ENCODE results near the gene LONRF2. TPM values are rescaled to one million over a fixed set of nuclear protein-coding genes. Genes with fewer than 3 reads are reported as not detected.
A peak's percentile ranks its signal among the peaks of the same experiment; 100 is the strongest.

The LONRF2 gene
- total RNA-seq, 1 experiment from 2014 or later = 2.7 TPM

DNA sequence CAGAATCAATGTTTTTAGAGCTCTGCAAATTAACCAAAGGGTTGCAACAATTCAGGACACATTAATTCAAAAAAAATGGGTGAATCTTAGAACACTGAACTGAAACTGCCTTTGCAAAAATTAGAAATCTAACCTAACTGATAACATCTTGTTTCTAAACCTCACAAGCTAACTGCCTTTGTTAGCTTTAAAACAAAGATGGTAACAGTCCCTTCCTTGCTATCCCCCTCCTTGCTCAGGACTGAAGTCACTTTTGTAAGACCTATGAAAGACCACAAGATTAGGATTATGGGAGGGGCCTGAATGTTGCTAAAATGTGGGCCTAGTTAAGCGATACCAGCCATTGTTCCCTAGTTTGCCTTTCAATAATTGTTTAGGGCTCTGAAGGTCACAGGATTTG, 44.9 kb upstream of the LONRF2 start:
- Histone ChIP-seq H3K18ac (ENCODE audit: insufficient read length, low read depth, low read length) (no peak overlapping the region), H2BK120ac (ENCODE audit: low read depth, low read length, poor library complexity, severe bottlenecking) (no peak overlapping the region), H3K14ac (ENCODE audit: insufficient read depth, low read length) (no peak overlapping the region), H3K4me2 (ENCODE audit: insufficient read depth, insufficient read length, low read length) (no peak overlapping the region), H3T11ph (ENCODE audit: low read length) (no peak overlapping the region), H3K9me3 (ENCODE audit: control insufficient read depth, low read depth, low read length) (no peaks in the 10 kb centered on the region), H4K91ac (ENCODE audit: insufficient read length, low read depth, low read length) (no peak overlapping the region), H3K9ac (ENCODE audit: extremely low read depth, insufficient read length, low read length) (no peak overlapping the region), H3K23me2 (ENCODE audit: insufficient read length, low read depth, low read length, poor library complexity, severe bottlenecking) (no peaks in the 10 kb centered on the region), H4K8ac (replicated peaks; ENCODE audit: insufficient read length, low read depth, low read length) (no peak overlapping the region), H3K56ac (ENCODE audit: insufficient read length, low read depth, low read length) (no peak overlapping the region), H2AFZ (ENCODE audit: low read length) (no peak overlapping the region), H2AK5ac (ENCODE audit: insufficient read length, low read length) (no peak overlapping the region), H2BK15ac (ENCODE audit: low read depth, low read length) (no peak overlapping the region), H3K23ac (ENCODE audit: insufficient read length, low read depth, low read length) (no peak overlapping the region), H3K27ac (ENCODE audit: insufficient read length, low read depth, low read length) (no peak overlapping the region), H3K79me1 (ENCODE audit: insufficient read depth, low read depth, low read length, poor library complexity, severe bottlenecking) (no peaks in the 10 kb centered on the region), H3K4me1 (ENCODE audit: insufficient read depth, low read length) (no peaks in the 10 kb centered on the region; the same call in 1 of the 2 replicates), H4K5ac (ENCODE audit: insufficient read length, low read depth, low read length) (no peak overlapping the region), H4K20me1 (ENCODE audit: control insufficient read depth, insufficient read depth, insufficient read length) (no peaks in the 10 kb centered on the region), H3K79me2 (ENCODE audit: insufficient read depth, low read length) (no peaks in the 10 kb centered on the region), H2BK20ac (ENCODE audit: low read depth, low read length, poor library complexity, severe bottlenecking) (no peak overlapping the region), H2BK12ac (ENCODE audit: insufficient read length, low read depth, low read length) (no peak overlapping the region), H2BK5ac (ENCODE audit: insufficient read length, low read length) (no peak overlapping the region), H3K4ac (ENCODE audit: low read depth, low read length) (no peak overlapping the region), H3K27me3 (ENCODE audit: insufficient read depth, low read length) (no peaks in the 10 kb centered on the region)
- Mint-ChIP-seq H3K4me1 (peaks cover 32 to 35% of the 10 kb centered on the region in 2 experiments), H3K27ac (peak overlapping the region in 2 of 3 experiments; percentile 9 to 55; a peak in 1 of 7 replicates), H3K36me3 (ENCODE audit: insufficient read depth in 1 of 3, low read depth in 3 of 3) (peaks cover 14 to 44% (median 17%) of the 10 kb centered on the region in 3 experiments), H3K27me3 (ENCODE audit: low read depth) (no peaks in the 10 kb centered on the region), H3K4me3 (no peak overlapping the region), H3K9me3 (peaks cover 33 to 38% of the 10 kb centered on the region in 2 experiments)
- no CpG with 5 or more reads among the region's 1 CpG for WGBS (ENCODE audit: extremely low coverage, insufficient read length, low lambda C conversion rate)
- no peak for TF ChIP-seq CTCF (conservative IDR thresholded peaks at IDR 0.05)
- no peak for DNase-seq

All from H9 (cell line).